ENCODE results near the gene BBS1.

DNA sequence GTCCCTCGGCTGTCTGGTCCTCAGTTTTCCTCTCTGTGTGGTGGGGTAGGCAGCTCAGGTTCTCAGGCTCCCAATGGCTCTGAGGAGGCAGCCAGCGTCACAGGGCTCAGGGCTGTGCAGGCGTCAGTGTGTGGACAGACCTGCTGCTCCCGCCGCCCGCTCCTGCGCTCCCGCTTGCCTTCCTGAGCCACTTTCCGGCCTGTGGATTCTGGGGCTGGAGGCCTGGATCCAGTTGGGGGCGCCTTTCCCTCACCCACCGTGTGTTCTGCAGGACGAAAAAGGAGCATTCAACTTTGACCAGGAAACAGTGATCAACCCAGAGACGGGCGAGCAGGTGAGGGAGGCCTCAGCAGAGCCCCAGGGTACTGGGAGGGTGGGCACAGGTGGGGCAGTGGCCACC lies 15.5 kb upstream of the BBS1 start:
- TF ChIP-seq POLR2A (IDR thresholded peaks at IDR 0.05; ENCODE audit: low read depth, low read length) (no peak), TAF1 (IDR thresholded peaks at IDR 0.05; ENCODE audit: borderline replicate concordance, low read depth, low read length) (no peak), POLR2AphosphoS5 (IDR thresholded peaks at IDR 0.05; ENCODE audit: low read depth, low read length) (no peak)

Data from GM12892 (cell line).